NOMO-1 treated with DMSO at 0.1 percent for 48 hours (cell line): Measurements from ENCODE around the gene EDC3.

Source experiments
- DNase-seq: peaks from one replicate; lab custom pipeline; 2025; ENCODE audit not compliant: unreplicated experiment; lab: John Stamatoyannopoulos, UW

EDC3 gene

GRCh38 chr15:74585191-74585590 lies 110.6 kb downstream of the EDC3 start:
- DNase-seq = no peak

- DNase-seq = no peak
Observed at GRCh38 chr15:74584779-74585178, 111.0 kb downstream of the EDC3 start.

- no peak for DNase-seq
Observed at GRCh38 chr15:74584204-74584603, 111.6 kb downstream of the EDC3 start.
